HG03097 (cell line): Measurements from ENCODE around the gene CLIC4.

Experiments
- ATAC-seq: cut with Tn5 transposase; IDR thresholded peaks from one replicate; pipeline ENCODE4 v1.9.1; 2021; ENCODE audit not compliant: unreplicated experiment, low FRiP score

Gene CLIC4

GRCh38 chr1:24853649-24854048, 108.4 kb downstream of the CLIC4 start:
- no peak for ATAC-seq

GRCh38 chr1:24855474-24855873, 110.2 kb downstream of the CLIC4 start:
- ATAC-seq: no peak

- ATAC-seq: no peak
These were observed 111.7 kb downstream of the CLIC4 start for GRCh38 chr1:24856787-24857506.

GRCh38 chr1:24857507-24858133, 112.4 kb downstream of the CLIC4 start:
- no peak for ATAC-seq

GRCh38 chr1:24858277-24858676, 113.0 kb downstream of the CLIC4 start:
- no peak for ATAC-seq

GRCh38 chr1:24859063-24860010, 114.1 kb downstream of the CLIC4 start:
- ATAC-seq: no peak

GRCh38 chr1:24860841-24861240, 115.6 kb downstream of the CLIC4 start:
- no peak for ATAC-seq

GRCh38 chr1:24861821-24862727, 116.8 kb downstream of the CLIC4 start:
- ATAC-seq: no peak

GRCh38 chr1:24862775-24863483, 117.7 kb downstream of the CLIC4 start:
- ATAC-seq: no peak

- no peak for ATAC-seq
These were observed 119.1 kb downstream of the CLIC4 start for GRCh38 chr1:24864370-24864777.

- ATAC-seq: no peak
These were observed 119.9 kb downstream of the CLIC4 start for GRCh38 chr1:24865168-24865567.

GRCh38 chr1:24865587-24865986, 120.3 kb downstream of the CLIC4 start:
- ATAC-seq: no peak

- no peak for ATAC-seq
These were observed 121.2 kb downstream of the CLIC4 start for GRCh38 chr1:24866211-24867083.

GRCh38 chr1:24867084-24867870, 122.0 kb downstream of the CLIC4 start:
- ATAC-seq: no peak

- ATAC-seq: no peak
These were observed 123.0 kb downstream of the CLIC4 start for GRCh38 chr1:24868016-24868875.

GRCh38 chr1:24870551-24871195, 125.4 kb downstream of the CLIC4 start:
- no peak for ATAC-seq
